ENCODE data around the gene PLCD3.

DNA sequence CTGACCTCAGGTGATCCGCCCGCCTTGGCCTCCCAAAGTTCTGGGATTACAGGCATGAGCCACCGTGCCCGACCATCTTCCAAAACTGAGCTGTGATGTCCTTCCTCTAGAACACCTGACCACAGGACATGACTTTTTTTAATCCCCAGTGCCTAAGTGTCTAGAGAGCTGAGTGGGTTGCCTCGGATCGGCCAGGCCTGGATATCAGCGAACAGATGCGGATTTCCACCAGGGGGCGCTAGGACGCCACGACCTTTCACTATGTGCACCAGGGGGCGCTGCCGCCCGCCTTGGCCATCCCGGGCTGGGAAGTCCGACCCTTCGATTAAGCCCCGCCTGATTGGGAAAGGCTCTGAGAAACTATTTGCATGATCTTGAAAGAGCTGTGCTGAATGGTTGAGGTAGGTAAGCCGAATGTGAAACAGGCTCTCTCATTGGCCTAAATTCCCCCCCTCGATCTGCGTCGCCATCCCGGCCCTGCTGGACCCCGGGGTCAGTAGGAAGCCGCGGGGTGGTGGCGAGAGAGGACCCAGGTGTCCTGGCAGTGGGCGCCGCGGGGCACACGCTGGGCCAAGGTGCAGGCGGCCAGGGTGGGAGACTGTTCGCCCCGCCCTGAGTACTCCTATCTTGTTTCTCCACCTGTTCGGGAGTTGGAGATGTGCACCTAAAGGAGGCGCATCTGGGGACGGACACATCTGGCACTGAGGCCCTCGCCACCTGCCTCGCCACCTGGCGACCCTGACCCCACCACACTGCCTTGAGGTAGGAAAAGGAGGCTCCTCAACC lies 3.1 kb upstream of the PLCD3 start, which contains the start of gene ACBD4:
- TF ChIP-seq, protein P1, sequence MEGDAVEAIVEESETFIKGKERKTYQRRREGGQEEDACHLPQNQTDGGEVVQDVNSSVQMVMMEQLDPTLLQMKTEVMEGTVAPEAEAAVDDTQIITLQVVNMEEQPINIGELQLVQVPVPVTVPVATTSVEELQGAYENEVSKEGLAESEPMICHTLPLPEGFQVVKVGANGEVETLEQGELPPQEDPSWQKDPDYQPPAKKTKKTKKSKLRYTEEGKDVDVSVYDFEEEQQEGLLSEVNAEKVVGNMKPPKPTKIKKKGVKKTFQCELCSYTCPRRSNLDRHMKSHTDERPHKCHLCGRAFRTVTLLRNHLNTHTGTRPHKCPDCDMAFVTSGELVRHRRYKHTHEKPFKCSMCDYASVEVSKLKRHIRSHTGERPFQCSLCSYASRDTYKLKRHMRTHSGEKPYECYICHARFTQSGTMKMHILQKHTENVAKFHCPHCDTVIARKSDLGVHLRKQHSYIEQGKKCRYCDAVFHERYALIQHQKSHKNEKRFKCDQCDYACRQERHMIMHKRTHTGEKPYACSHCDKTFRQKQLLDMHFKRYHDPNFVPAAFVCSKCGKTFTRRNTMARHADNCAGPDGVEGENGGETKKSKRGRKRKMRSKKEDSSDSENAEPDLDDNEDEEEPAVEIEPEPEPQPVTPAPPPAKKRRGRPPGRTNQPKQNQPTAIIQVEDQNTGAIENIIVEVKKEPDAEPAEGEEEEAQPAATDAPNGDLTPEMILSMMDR (IDR thresholded peaks at IDR 0.05), result peak in 3 of 4 experiments; percentile 98 to 100 (median 100)
- peak; percentile 74 for TF ChIP-seq POLR2AphosphoS5 (IDR thresholded peaks at IDR 0.05)

Data from gastroesophageal sphincter (tissue), 3 donors.